Skeletal muscle tissue (tissue), 4 donors: ENCODE data around the gene NEK4. TPM values are rescaled to one million over a fixed set of nuclear protein-coding genes. Genes with fewer than 3 reads are reported as not detected.
"Not testable (repeated sequence)": the region's sequence is repeated elsewhere in the genome, so short reads cannot be mapped to it uniquely, and the experiment has no call there.

Source experiments
- H3K27ac ChIP-seq: one replicate; pipeline ENCODE4 v1.7.0; 2013; ENCODE audit warnings: mild to moderate bottlenecking, low read depth, low read length, inconsistent platforms
- H3K27me3 ChIP-seq, 3 donors: one replicate each; pipeline ENCODE4 v1.7.0; 2013; ENCODE audit warnings: low read length in 3 of 3; ENCODE audit not compliant: control insufficient read depth in 3 of 3, insufficient read depth in 3 of 3
- H3K36me3 ChIP-seq, 3 donors: one replicate each; pipeline ENCODE4 v1.7.0; 2013; ENCODE audit warnings: low read length in 3 of 3; ENCODE audit not compliant: control insufficient read depth in 3 of 3, insufficient read depth in 3 of 3
- H3K4me1 ChIP-seq, 3 donors: one replicate each; pipeline ENCODE4 v1.7.0; 2013; ENCODE audit warnings: low read length in 3 of 3, mild to moderate bottlenecking in 3 of 3; ENCODE audit not compliant: control insufficient read depth in 3 of 3, insufficient read depth in 3 of 3
- H3K4me3 ChIP-seq, 3 donors: one replicate each; pipeline ENCODE4 v1.7.0; 2013; ENCODE audit warnings: low read length in 3 of 3
- H3K9ac ChIP-seq, 3 donors: one replicate each; pipeline ENCODE4 v1.7.0; 2013; ENCODE audit warnings: low read length in 3 of 3, mild to moderate bottlenecking in 3 of 3, moderate library complexity in 2 of 3, low read depth in 1 of 3
- H3K9me3 ChIP-seq, 3 donors: one replicate each; pipeline ENCODE4 v1.7.0; 2013; ENCODE audit warnings: low read length in 3 of 3; ENCODE audit not compliant: control insufficient read depth in 3 of 3
- total RNA-seq: library from RNA; depleted of rRNA; stranded (reverse); fragments of >200 nt; gene quantifications from one replicate; pipeline ENCODE4 v1.2.3, GENCODE V29; 2014
- donor health status: Osteomylitis.

The NEK4 gene
- total RNA-seq, 1 donor from 2014 or later = 11.5 TPM

DNA sequence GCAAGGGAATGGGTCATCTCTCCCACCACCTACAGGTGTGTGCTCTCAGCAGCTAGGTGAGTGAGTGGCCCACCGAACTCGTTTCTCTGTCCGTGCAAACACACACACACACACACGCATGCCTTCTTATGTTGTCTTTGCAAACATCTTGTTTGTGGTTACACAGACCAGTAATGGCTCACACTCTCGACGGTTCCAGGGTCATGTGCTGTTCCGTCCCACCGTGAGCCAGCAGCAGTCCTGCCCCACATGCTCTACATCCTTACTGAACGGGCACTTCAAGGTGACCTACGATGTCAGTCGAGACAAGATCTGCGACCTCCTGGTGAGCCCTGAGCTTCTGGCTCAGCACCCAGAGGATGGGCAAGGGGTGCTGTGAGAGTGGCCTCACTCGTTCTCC is 11.0 kb upstream of the NEK4 start:
- H3K4me3 ChIP-seq = no peak overlapping the region

DNA sequence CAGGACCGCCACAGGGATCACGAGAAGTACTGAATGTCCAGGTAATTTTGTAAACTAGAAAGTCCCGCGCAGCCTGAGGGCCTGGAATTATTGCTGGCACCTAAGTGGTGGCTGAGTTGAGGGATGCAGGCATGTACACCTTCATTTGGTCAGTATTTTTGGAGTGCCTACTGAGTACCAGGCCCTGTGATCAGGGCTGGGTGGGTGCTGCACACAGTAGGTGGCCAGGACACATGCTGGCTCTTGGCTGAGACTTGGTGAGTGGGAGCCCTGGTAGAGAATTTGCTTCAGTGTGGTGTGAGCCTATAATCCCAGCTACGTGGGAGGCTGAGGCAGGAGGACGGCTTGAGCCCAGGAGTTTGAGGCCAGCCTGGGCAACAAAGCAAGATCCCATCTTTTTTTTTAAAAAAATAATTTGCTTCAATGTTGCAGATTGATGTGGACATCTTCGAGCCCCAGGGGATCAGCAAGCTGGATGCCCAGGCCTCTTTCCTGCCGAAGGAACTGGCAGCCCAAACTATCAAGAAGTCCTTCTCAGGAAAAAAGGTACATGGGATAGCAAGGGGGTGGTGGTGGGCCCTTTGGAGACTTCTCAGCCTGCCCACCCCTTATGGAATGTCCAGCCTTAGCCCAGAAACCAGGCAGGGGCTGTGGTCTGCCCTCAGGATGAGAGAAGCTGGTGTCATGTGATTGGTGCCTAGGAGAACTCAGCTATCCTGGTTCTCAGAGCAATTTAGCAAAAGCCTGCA is 9.3 kb upstream of the NEK4 start:
- Histone ChIP-seq H3K9me3 (no peaks in the 10 kb centered on the region), H3K4me3 (no peak overlapping the region), H3K9ac (no peak overlapping the region), H3K27me3 (peaks cover 0 to 10% (median 10%) of the 10 kb centered on the region in 3 donors), H3K27ac (no peak overlapping the region), H3K36me3 (no peaks in the 10 kb centered on the region), H3K4me1 (no peaks in the 10 kb centered on the region)

More for the DNA sequence above, 11.0 kb upstream of the NEK4 start:
- Histone ChIP-seq H3K27ac (no peak overlapping the region), H3K4me1 (no peaks in the 10 kb centered on the region), H3K9ac (no peak overlapping the region), H3K36me3 (no peaks in the 10 kb centered on the region), H3K9me3 (no peaks in the 10 kb centered on the region), H3K27me3 (peaks cover 0 to 10% (median 10%) of the 10 kb centered on the region in 3 donors)

DNA sequence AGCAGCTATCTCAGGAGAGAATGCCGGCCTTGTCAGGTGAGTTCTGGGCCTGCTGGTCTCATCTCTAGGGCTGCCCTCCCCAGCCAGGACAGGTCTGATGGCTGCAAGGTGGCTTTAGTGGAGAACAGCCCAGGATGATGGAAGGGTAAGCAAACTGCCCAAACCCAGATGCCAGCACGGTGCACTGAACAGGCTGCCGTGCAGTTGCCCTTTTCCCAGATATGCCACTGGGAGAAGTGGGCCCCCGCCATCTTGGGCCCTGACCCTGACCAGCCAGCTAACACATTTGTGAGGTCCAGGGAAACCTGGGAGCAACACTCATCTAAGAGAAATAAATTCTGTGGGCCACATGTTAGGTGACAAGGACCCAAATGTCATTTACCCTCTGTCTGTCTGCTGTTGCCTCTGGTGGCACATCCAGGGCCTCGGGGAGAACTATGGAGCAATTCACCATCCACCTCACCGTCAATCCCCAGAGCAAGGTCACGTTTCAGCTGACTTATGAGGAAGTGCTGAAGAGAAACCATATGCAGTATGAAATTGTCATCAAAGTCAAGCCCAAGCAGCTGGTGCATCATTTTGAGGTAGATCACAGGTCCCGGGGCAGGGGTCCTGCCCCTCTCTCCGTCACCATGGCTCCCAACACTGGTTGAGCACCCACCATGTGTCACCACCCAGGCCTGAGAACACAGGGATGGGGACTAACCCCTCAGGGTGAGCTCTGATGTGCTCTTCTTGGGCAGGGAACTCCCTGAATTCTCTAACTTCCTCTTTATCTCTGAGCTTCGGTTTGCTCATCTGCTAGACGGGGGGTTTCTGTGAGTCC is 8.5 kb upstream of the NEK4 start:
- Histone ChIP-seq H3K27me3 (peaks cover 0 to 10% (median 10%) of the 10 kb centered on the region in 3 donors), H3K9ac (no peak overlapping the region), H3K36me3 (no peaks in the 10 kb centered on the region), H3K4me3 (no peak overlapping the region), H3K27ac (no peak overlapping the region), H3K9me3 (no peaks in the 10 kb centered on the region), H3K4me1 (no peaks in the 10 kb centered on the region)

DNA sequence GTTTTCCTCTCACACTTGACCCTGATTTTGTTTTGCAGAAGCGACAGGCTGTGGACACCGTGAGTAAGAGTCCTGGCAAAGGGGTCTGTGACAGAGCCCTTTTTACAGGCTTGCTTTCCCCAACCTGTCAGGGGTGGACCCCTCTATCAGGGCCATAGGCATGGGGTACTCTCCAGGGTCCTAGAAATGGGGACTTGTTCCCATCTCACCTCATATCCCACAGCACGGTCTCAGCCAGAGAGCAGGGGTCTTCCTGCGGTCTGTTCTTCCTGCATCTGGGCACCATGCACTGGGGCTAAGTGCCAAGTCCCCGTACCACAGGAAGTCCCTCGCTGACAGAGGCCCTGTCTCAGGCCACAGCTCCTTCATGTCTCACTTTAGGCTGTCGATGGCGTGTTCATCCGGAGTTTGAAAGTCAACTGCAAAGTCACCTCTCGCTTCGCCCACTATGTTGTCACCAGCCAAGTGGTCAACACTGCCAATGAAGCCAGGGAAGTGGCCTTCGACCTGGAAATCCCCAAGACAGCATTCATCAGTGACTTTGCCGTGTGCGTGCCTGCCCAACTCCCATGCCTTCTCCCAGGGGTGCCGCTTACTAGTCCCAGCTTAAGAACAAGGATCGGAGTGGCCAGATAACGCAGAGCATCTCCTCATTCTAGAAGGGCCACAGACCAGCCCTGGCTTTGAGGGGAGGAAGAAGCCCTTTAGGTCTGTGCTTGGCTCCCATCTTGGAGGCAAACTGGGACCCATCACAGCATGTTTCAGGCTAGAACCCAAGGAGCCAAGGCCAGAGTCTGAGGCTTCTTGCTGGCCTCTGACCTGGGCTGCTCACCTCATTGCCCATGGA is 7.4 kb upstream of the NEK4 start:
- no peaks in the 10 kb centered on the region for H3K9me3 ChIP-seq
- H3K27ac ChIP-seq = no peak overlapping the region
- H3K4me1 ChIP-seq = no peaks in the 10 kb centered on the region
- no peaks in the 10 kb centered on the region for H3K36me3 ChIP-seq
- peaks cover 0 to 10% (median 10%) of the 10 kb centered on the region in 3 donors for H3K27me3 ChIP-seq
- no peak overlapping the region for H3K9ac ChIP-seq
- H3K4me3 ChIP-seq = no peak overlapping the region

DNA sequence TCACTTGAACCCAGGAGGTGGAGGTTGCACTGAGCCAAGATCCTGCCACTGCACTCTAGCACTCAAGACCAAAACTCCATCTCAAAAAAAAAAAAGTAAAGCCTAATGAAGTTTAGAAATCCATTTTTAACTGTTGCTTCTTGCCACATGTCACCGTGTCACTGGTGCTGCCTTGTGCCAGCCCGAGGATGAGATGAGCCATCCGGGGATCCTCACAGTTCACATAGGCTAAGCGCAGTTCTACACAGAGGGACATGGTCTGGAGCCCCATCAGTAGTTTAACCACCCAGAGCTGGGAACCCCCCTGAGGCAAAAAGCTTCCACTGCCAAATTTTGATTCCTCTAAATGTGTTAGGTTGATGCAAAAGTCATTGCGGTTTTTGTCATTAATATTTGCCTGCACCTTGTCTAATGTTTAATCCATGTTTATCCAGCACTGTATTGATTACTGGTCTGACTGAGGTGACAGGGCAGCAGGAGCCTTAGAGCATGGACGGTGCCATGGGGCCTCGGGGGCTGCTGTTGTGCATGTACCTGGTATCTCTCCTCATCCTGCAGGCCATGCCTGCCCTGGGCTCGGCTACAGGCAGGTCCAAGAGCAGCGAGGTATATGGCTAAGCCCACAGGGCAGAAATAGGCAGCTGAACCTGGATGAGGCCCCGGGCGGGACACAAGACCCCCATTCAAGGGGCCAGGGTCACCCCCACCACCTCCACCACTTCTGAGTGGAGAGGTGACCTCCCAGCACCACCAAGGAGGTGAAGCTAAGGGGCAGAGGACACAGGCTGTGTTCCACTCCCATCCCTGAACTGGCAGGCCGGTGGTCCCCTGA is 6.6 kb upstream of the NEK4 start, which contains the start of gene ITIH1:
ITIH1 (plus strand) TSS at position 473 of the 832 bp plus-strand sequence; CDS start at position 490, 17 bp downstream.
- Histone ChIP-seq H3K27ac (no peak within 1 kb of the TSS), H3K9ac (no peak within 1 kb of the TSS), H3K4me1 (no peaks in the 10 kb centered on the region), H3K36me3 (no peaks in the 10 kb centered on the region), H3K4me3 (no peak within 1 kb of the TSS), H3K9me3 (no peaks in the 10 kb centered on the region), H3K27me3 (peaks cover 0 to 10% (median 9%) of the 10 kb centered on the region in 3 donors)

DNA sequence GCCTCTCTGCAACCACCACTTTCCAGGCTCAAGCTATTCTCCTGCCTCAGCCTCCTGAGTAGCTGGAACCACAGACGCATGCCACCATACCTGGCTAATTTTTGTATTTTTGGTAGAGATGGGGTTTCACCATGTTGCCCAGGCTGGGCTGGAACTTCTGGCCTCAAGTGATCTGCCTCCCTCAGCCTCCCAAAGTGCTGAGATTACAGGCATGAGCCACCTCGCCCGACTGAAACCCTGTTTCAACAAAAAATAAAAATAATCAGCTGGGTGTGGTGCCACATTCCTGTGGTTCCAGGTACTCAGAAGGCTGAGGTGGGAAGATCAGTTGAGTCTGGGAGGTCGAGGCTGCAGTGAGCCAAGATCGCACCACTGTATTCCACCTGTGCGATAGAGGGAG is 5.7 kb upstream of the NEK4 start:
- not testable (repeated sequence) for H3K9me3 ChIP-seq, H3K36me3 ChIP-seq, H3K27ac ChIP-seq, H3K4me1 ChIP-seq, H3K4me3 ChIP-seq, H3K9ac ChIP-seq, H3K27me3 ChIP-seq

DNA sequence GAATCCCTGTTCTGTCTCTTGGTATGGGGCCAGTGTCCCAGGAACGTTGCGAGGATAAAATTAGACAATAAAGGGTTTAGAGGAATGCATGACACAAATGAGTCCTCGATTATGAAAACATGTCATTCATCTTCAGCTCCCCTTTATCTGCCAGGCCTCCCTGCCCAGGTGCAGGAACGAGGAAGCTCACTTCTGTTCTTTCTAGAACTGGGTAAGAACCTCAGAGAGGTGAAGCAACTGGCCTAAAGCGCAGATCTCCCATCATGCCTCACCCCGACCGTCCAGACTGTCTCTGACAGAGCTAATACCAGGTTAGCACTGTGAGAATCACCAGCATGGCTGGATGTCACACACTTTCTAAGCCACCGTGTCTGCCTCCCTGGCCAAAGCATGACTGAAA is 5.1 kb upstream of the NEK4 start:
- H3K27ac ChIP-seq = no peak overlapping the region
- no peaks in the 10 kb centered on the region for H3K36me3 ChIP-seq
- H3K9ac ChIP-seq = no peak overlapping the region
- H3K4me3 ChIP-seq = no peak overlapping the region
- peaks cover 0 to 4% (median 0%) of the 10 kb centered on the region in 3 donors for H3K27me3 ChIP-seq
- H3K9me3 ChIP-seq = no peaks in the 10 kb centered on the region
- H3K4me1 ChIP-seq = peaks cover 5 to 6% (median 6%) of the 10 kb centered on the region in 3 donors

DNA sequence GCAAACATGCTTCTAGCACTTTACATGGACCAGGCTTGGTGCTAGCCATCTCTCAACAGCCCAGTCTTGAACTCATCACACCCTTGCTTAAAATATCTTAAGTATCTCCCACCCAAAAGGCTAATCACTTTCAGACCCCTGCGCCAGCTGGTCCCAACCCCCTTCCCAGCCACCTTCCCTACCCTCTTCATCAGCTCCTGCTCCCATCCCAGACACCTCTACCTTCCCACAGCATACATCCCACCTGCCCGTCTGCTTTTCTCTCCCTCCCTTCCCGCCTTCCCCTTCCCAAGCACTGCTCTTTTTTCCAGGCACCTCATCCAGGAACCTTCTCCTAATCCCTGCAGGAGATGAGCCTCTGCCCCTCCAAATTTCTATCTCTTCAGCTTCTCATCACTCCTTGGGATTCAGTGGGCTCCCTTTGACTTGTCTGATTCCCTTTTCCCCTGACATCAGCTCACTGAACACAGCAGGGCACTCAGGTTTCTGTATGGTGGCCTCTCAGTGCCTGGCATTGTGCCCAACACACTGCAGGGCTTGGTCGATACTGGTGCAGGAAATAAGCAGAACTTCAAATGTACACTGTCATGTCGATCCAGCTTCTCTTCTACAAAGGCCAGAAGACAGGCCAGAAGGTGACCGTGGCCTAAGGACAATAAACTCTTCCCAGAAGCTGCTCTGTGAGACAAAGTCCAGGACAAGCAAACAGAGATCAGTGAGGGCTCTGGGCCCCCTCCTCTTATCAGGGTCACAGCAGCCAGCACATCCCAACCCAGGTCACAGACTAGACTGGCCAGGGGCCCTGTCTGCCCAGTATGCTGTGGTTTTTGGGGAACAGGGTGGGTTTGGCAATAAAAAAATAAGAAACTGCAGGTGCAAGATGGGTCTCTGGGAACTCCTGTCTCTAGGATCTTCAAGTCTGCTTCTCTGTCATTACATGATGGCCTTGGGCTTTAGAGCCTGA is 4.4 kb upstream of the NEK4 start:
- H3K9me3 ChIP-seq = no peaks in the 10 kb centered on the region
- no peak overlapping the region for H3K9ac ChIP-seq
- H3K27me3 ChIP-seq = peaks cover 0 to under 1% (median 0%) of the 10 kb centered on the region in 3 donors
- H3K36me3 ChIP-seq = no peaks in the 10 kb centered on the region
- H3K27ac ChIP-seq = no peak overlapping the region
- no peak overlapping the region for H3K4me3 ChIP-seq
- H3K4me1 ChIP-seq = peaks cover 6 to 7% (median 6%) of the 10 kb centered on the region in 3 donors
